GM23338 (cell line): ENCODE data around the gene NLRP1. TPM values are rescaled to one million over a fixed set of nuclear protein-coding genes. Genes with fewer than 3 reads are reported as not detected.
A peak's percentile ranks its signal among the peaks of the same experiment; 100 is the strongest.

Experiments
- ATAC-seq: fragments of 200-7000 bp; cut with Tn5 transposase; 3 replicates; pipeline ENCODE4 v1.9.1; 2020
- DNase-seq: peaks from one replicate; pipeline ENCODE4 v3.0.0-alpha.2; 2015; ENCODE audit warnings: low spot score
- H2AFZ ChIP-seq: fragments of 200-600 bp; sonication (generic); 2 replicates; pipeline ENCODE4 v1.8.0; 2016; ENCODE audit warnings: antibody characterized with exemption, mild to moderate bottlenecking, moderate library complexity
- H3F3A ChIP-seq: fragments of 200-600 bp; sonication (generic); replicated peaks from 2 replicates; pipeline ENCODE4 v1.8.0; 2017; ENCODE audit warnings: antibody characterized with exemption, mixed run types, low read depth
- H3K27ac ChIP-seq: fragments of 200-600 bp; sonication (generic); 2 replicates; pipeline ENCODE4 v1.6.1; 2016; ENCODE audit warnings: low read depth
- H3K27me3 ChIP-seq: fragments of 200-600 bp; sonication (generic); 2 replicates; pipeline ENCODE4 v1.8.0; 2016; ENCODE audit warnings: mild to moderate bottlenecking, mixed run types, moderate library complexity; ENCODE audit not compliant: insufficient read depth
- H3K36me3 ChIP-seq: fragments of 200-600 bp; sonication (generic); 2 replicates; pipeline ENCODE4 v1.8.0; 2016; ENCODE audit warnings: mild to moderate bottlenecking; ENCODE audit not compliant: insufficient read depth
- H3K4me1 ChIP-seq: fragments of 200-600 bp; sonication (generic); 2 replicates; pipeline ENCODE4 v1.8.0; 2016; ENCODE audit warnings: mild to moderate bottlenecking, moderate library complexity; ENCODE audit not compliant: insufficient read depth
- H3K4me2 ChIP-seq: fragments of 200-600 bp; sonication (generic); 2 replicates; pipeline ENCODE4 v1.7.1; 2017; ENCODE audit warnings: mixed run types
- H3K4me3 ChIP-seq: fragments of 200-600 bp; sonication (generic); 2 replicates; pipeline ENCODE4 v1.6.1; 2016; ENCODE audit warnings: mixed run types
- H3K79me2 ChIP-seq: fragments of 200-600 bp; sonication (generic); replicated peaks from 2 replicates; pipeline ENCODE4 v1.8.0; 2017; ENCODE audit warnings: mild to moderate bottlenecking; ENCODE audit not compliant: insufficient read depth
- H3K9me2 ChIP-seq: fragments of 200-600 bp; sonication (generic); 2 replicates; pipeline ENCODE4 v1.8.0; 2017; ENCODE audit not compliant: insufficient read depth
- H4K20me1 ChIP-seq: fragments of 200-600 bp; sonication (generic); replicated peaks from 2 replicates; pipeline ENCODE4 v1.8.0; 2017; ENCODE audit warnings: mild to moderate bottlenecking; ENCODE audit not compliant: insufficient read depth
- H3K27ac Mint-ChIP-seq: 2 replicates; pipeline ENCODE4 v1.8.0; 2020; ENCODE audit warnings: inconsistent platforms, mild to moderate bottlenecking, moderate library complexity, mixed read lengths
- H3K27me3 Mint-ChIP-seq: 3 replicates; pipeline ENCODE4 v1.8.0; 2022; ENCODE audit warnings: low read depth, mild to moderate bottlenecking, moderate library complexity, mixed read lengths, inconsistent platforms; ENCODE audit not compliant: insufficient read depth, poor library complexity
- H3K36me3 Mint-ChIP-seq: 3 replicates; pipeline ENCODE4 v1.8.0; 2021; ENCODE audit warnings: low read depth, mild to moderate bottlenecking, inconsistent platforms, moderate library complexity, mixed read lengths
- H3K4me1 Mint-ChIP-seq: 3 replicates; pipeline ENCODE4 v1.8.0; 2020; ENCODE audit warnings: mild to moderate bottlenecking, inconsistent platforms, mixed read lengths
- H3K4me3 Mint-ChIP-seq: 3 replicates; pipeline ENCODE4 v1.8.0; 2021; ENCODE audit warnings: moderate library complexity, mild to moderate bottlenecking, inconsistent platforms, mixed read lengths
- H3K9me3 Mint-ChIP-seq: 3 replicates; pipeline ENCODE4 v1.8.0; 2020; ENCODE audit warnings: moderate library complexity, mild to moderate bottlenecking, inconsistent platforms, mixed read lengths
- CREB1 ChIP-seq: fragments of 250-450 bp; sonication (Bioruptor Pico); IDR thresholded peaks from 2 replicates; pipeline ENCODE4 v1.5.0; 2020; ENCODE audit warnings: low read depth, mild to moderate bottlenecking, moderate library complexity
- CTCF ChIP-seq, 2 experiments: fragments of 200-600 bp in 1 of 2; sonication (generic) in 1 of 2; conservative IDR thresholded peaks; 2 replicates each; pipeline versions ENCODE4 v1.5.1 to v1.6.1; 2016 to 2017; ENCODE audit warnings: antibody characterized with exemption in 2 of 2, low read depth in 2 of 2, mild to moderate bottlenecking in 2 of 2, moderate library complexity in 1 of 2
- EZH2 ChIP-seq: fragments of 200-600 bp; sonication (generic); IDR thresholded peaks from one replicate; pipeline ENCODE4 v1.8.0; 2017; ENCODE audit warnings: antibody characterized with exemption, mild to moderate bottlenecking, low read depth; ENCODE audit not compliant: unreplicated experiment
- EZH2phosphoT487 ChIP-seq: fragments of 200-600 bp; sonication (generic); IDR thresholded peaks from one replicate; pipeline ENCODE4 v1.8.1; 2018; ENCODE audit warnings: antibody characterized with exemption; ENCODE audit not compliant: unreplicated experiment
- JUNB ChIP-seq: IDR thresholded peaks from one replicate; pipeline ENCODE4 v1.6.1; 2016; ENCODE audit warnings: antibody characterized with exemption; ENCODE audit not compliant: unreplicated experiment
- NANOG ChIP-seq: IDR thresholded peaks from 2 replicates; pipeline ENCODE4 v1.6.1; 2016; ENCODE audit warnings: antibody characterized with exemption, borderline replicate concordance
- POLR2AphosphoS5 ChIP-seq: IDR thresholded peaks from 2 replicates; pipeline ENCODE4 v1.6.1; 2016; ENCODE audit warnings: antibody characterized with exemption, low read depth
- STAT1 ChIP-seq: IDR thresholded peaks from one replicate; pipeline ENCODE4 v1.6.1; 2016; ENCODE audit warnings: antibody characterized with exemption; ENCODE audit not compliant: unreplicated experiment
- ZNF114 ChIP-seq: fragments of 250-450 bp; sonication (Bioruptor Pico); IDR thresholded peaks from 2 replicates; pipeline ENCODE4 v1.5.0; 2020; ENCODE audit warnings: mild to moderate bottlenecking, moderate library complexity
- ZNF331 ChIP-seq: fragments of 250-450 bp; sonication (Bioruptor Pico); IDR thresholded peaks from 2 replicates; pipeline ENCODE4 v1.5.0; 2020; ENCODE audit warnings: low read depth, mild to moderate bottlenecking, moderate library complexity
- ZNF462 ChIP-seq: fragments of 250-450 bp; sonication (Bioruptor Pico); IDR thresholded peaks from 2 replicates; pipeline ENCODE4 v1.5.0; 2020; ENCODE audit warnings: mild to moderate bottlenecking, moderate library complexity
- polyA plus RNA-seq: library from polyadenylated mRNA; unstranded; fragments of >200 nt; fragmentation: Nextera tagmentation; extraction: Ambion mirVana; gene quantifications from 2 replicates; pipeline ENCODE4 v1.2.1, GENCODE V29; 2016
- total RNA-seq: library from RNA; depleted of rRNA; stranded (reverse); fragments of >200 nt; shearing (Covaris generic); gene quantifications from 2 replicates; pipeline ENCODE4 v1.2.3, GENCODE V29; 2014

NLRP1 gene
- total and polyA plus RNA-seq, 2 experiments from 2014 or later = 7.6 to 16.2 TPM

GRCh38 chr17:5466295-5466694 is 118.0 kb downstream of the NLRP1 start:
- Histone ChIP-seq H3K4me2 (peak overlapping the region; percentile 97), H3K4me1 (peaks cover 10% of the 10 kb centered on the region), H3K79me2 (peaks cover 70% of the 10 kb centered on the region), H3K27ac (no peak overlapping the region), H3K27me3 (no peaks in the 10 kb centered on the region), H4K20me1 (peaks cover 28% of the 10 kb centered on the region), H3K36me3 (peaks cover 5% of the 10 kb centered on the region), H2AFZ (no peak overlapping the region), H3F3A (no peaks in the 10 kb centered on the region), H3K9me2 (no peaks in the 10 kb centered on the region), H3K4me3 (peak overlapping the region; percentile 88)
- ATAC-seq = no peak
- peaks cover 21% of the 10 kb centered on the region for H3K36me3 Mint-ChIP-seq
- no peak for DNase-seq
- H3K4me1 Mint-ChIP-seq = peaks cover 23% of the 10 kb centered on the region
- H3K4me3 Mint-ChIP-seq = peak overlapping the region; percentile 96
- no peak overlapping the region for H3K27ac Mint-ChIP-seq
- peaks cover 2% of the 10 kb centered on the region for H3K27me3 Mint-ChIP-seq
- H3K9me3 Mint-ChIP-seq = no peaks in the 10 kb centered on the region
- no peak for TF ChIP-seq JUNB

- peaks cover 19% of the 10 kb centered on the region for H3K36me3 ChIP-seq
- peak overlapping the region; percentile 70 for H3K27ac Mint-ChIP-seq
- peaks cover 10% of the 10 kb centered on the region for H3K4me1 ChIP-seq
- H3K9me3 Mint-ChIP-seq = no peaks in the 10 kb centered on the region
- peaks cover 2% of the 10 kb centered on the region for H3K27me3 Mint-ChIP-seq
- peak overlapping the region; percentile 14; the same call in 1 of the 3 replicates for H3K4me3 Mint-ChIP-seq
- H3K4me3 ChIP-seq = no peak overlapping the region
- DNase-seq = no peak
- no peaks in the 10 kb centered on the region for H3K9me2 ChIP-seq
- H3K4me2 ChIP-seq = no peak overlapping the region
- H3K27ac ChIP-seq = no peak overlapping the region
- H4K20me1 ChIP-seq = peaks cover 28% of the 10 kb centered on the region
- H2AFZ ChIP-seq = no peak overlapping the region
- H3K79me2 ChIP-seq = peaks cover 70% of the 10 kb centered on the region
- ATAC-seq = no peak
- peaks cover 35% of the 10 kb centered on the region for H3K36me3 Mint-ChIP-seq
- no peaks in the 10 kb centered on the region for H3F3A ChIP-seq
- no peaks in the 10 kb centered on the region for H3K27me3 ChIP-seq
- peaks cover 23% of the 10 kb centered on the region for H3K4me1 Mint-ChIP-seq
- no peak for TF ChIP-seq NANOG
- no peak for TF ChIP-seq JUNB
- no peak for TF ChIP-seq CREB1 (CRISPR knock-in tag)
- no peak for TF ChIP-seq POLR2AphosphoS5
- TF ChIP-seq STAT1 = no peak
- TF ChIP-seq CTCF (conservative IDR thresholded peaks at IDR 0.05; ENCODE audit: low read depth in 2 of 2) = no peak
- no peak for TF ChIP-seq ZNF462
- no peak for TF ChIP-seq ZNF331
- no peak for TF ChIP-seq EZH2
- no peak for TF ChIP-seq EZH2phosphoT487
- no peak for TF ChIP-seq ZNF114 (CRISPR knock-in tag)
Measured at GRCh38 chr17:5464717-5465507, 119.4 kb downstream of the NLRP1 start.
